GM12892 (cell line): ENCODE data around the gene CHD2.

Experiments
- POLR2A ChIP-seq: IDR thresholded peaks from 2 replicates; pipeline ENCODE4 v1.6.1; 2011; ENCODE audit warnings: low read depth, low read length, control low read depth
- POLR2AphosphoS5 ChIP-seq: IDR thresholded peaks from 2 replicates; pipeline ENCODE4 v1.6.1; 2011; ENCODE audit warnings: low read depth, low read length, control low read depth
- TAF1 ChIP-seq: IDR thresholded peaks from 2 replicates; pipeline ENCODE4 v1.6.1; 2011; ENCODE audit warnings: low read depth, mild to moderate bottlenecking, control low read depth, low read length, borderline replicate concordance

DNA sequence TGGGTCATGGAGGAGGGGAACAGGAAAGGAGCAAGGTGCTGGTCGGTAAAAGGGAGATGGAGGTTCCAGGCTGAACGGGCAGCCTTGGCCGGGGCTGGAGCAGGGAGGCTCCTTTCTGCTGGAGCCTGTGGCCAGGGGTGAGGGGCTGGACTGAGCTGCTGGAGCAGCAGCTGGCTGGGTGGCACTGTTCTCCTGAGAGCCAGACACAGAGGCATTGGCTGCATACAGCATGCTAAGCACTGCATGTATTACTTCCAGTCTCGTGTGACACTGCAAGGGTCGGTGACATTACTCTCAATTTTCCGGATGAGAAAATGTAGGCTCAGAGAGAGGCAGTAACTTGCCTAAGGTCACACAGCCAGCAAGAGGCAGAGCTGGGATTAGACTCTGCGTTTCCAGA, 146.6 kb downstream of the CHD2 start:
- no peak for TF ChIP-seq POLR2A
- no peak for TF ChIP-seq TAF1
- no peak for TF ChIP-seq POLR2AphosphoS5
